GM13977 (cell line): Measurements from ENCODE around the gene ATP5MG.

Experiments
- DNase-seq: peaks from one replicate; pipeline ENCODE4 v3.0.0; 2012; ENCODE audit warnings: low spot score
- CTCF ChIP-seq: IDR thresholded peaks from 2 replicates; pipeline ENCODE4 v1.5.1; 2012; ENCODE audit warnings: mild to moderate bottlenecking, control low read depth; ENCODE audit not compliant: insufficient read depth; ENCODE audit errors: extremely low read depth, missing control alignments
- in situ Hi-C: fragments of 300-500 bp; cut with MboI; formaldehyde crosslinking; loops from one replicate; pipeline ENCODE4 v1.12.0; 2022; ENCODE audit warnings: low sequenced_read_pairs, low pct_unique_long_range_greater_than_20kb, mixed read lengths, inconsistent platforms; ENCODE audit not compliant: unreplicated experiment

The ATP5MG gene

GRCh38 chr11:118370774-118371173 lies 30.6 kb upstream of the ATP5MG start:
- DNase-seq: no peak
- in situ Hi-C loops: no loop called here
- no peak for TF ChIP-seq CTCF

GRCh38 chr11:118373263-118373662 lies 28.1 kb upstream of the ATP5MG start:
- TF ChIP-seq CTCF: no peak
- in situ Hi-C loops: no loop called here
- no peak for DNase-seq

GRCh38 chr11:118373871-118374270 lies 27.5 kb upstream of the ATP5MG start:
- no peak for TF ChIP-seq CTCF
- in situ Hi-C loops: no loop called here

GRCh38 chr11:118374729-118375128 lies 26.7 kb upstream of the ATP5MG start:
- in situ Hi-C loops: no loop called here
- no peak for DNase-seq

More at GRCh38 chr11:118373871-118374270, 27.5 kb upstream of the ATP5MG start:
- no peak for DNase-seq

GRCh38 chr11:118375978-118376377 lies 25.4 kb upstream of the ATP5MG start:
- in situ Hi-C loops: no loop called here
- no peak for DNase-seq
- no peak for TF ChIP-seq CTCF

More at GRCh38 chr11:118374729-118375128, 26.7 kb upstream of the ATP5MG start:
- no peak for TF ChIP-seq CTCF

- TF ChIP-seq CTCF: no peak
- DNase-seq: no peak
- in situ Hi-C loops: no loop called here
Observed at GRCh38 chr11:118379497-118379896, 21.9 kb upstream of the ATP5MG start.

- in situ Hi-C loops: no loop called here
- no peak for DNase-seq
- no peak for TF ChIP-seq CTCF
Observed at GRCh38 chr11:118380571-118380970, 20.8 kb upstream of the ATP5MG start.
